GM18519 (cell line): ENCODE data around the gene DNAH9.

Source experiments
- ATAC-seq: cut with Tn5 transposase; IDR thresholded peaks from one replicate; pipeline ENCODE4 v1.9.1; 2021; ENCODE audit warnings: mild to moderate bottlenecking, moderate library complexity; ENCODE audit not compliant: unreplicated experiment, low FRiP score

The DNAH9 gene

DNA sequence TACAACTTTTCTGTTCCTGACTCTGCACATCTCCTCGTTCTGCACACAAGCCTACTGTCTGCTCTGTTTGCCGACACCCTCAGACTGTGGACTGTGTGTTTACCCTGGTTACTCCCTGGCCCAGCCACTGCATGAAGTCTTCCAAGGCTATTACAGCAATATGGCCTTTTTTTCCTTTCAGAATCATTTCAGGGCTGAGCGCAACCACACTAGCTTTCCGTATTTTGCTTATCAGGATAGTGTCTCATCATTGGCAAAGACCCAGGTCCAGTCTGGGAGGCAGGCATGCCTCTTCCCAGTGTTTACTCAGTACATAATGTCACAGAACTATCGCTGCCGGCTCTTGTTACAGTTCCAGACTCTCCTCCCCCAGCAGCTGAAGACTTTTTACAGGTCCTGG, 10.1 kb downstream of the DNAH9 start:
- no peak for ATAC-seq

DNA sequence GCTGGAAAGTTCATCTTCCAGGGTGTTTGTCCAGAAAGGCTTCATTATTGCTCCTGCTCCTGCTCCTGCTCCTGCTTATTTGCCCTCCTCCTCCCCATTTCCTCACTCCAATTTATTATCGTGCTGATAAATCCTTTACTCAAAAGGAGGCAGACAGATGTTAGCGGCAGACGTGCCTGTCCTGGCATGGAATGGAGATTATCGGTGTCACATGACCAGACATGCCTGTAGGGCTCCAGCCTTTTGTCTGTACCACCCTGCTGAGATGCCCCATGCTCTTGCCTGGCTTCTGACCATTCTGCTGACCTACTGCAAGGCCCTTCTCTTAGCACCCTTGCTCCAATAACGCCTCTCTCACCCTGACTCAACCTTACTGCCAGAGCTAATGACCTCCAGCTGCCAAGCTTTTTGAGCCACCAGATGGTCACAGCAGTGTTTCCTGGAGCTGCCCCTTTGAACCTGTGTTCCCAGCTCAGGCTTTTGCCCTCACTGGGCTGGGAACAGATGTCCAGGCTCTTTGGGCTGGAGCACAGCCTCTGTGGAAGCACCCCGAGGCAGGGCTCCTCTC, 12.8 kb downstream of the DNAH9 start:
- ATAC-seq: no peak

DNA sequence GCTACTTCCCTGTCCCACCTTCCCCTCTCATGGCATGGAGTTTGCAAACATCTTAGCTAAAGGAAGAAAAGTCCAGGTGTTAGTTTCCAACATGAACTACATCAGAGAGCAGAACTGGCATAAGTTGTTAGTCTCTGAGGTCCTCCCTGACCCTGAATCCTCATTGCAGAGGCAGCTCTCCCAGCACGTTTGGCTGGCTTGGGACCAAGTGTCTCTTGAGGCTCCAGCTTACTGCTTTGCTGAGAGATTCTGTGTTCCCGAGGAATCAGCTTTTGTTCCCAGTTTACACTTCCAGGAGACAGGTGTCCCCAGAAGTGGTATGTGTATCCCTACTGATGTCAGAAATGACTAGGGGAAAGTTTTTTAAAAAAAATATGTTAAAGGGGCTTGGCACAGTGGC, 14.7 kb downstream of the DNAH9 start:
- ATAC-seq: no peak

DNA sequence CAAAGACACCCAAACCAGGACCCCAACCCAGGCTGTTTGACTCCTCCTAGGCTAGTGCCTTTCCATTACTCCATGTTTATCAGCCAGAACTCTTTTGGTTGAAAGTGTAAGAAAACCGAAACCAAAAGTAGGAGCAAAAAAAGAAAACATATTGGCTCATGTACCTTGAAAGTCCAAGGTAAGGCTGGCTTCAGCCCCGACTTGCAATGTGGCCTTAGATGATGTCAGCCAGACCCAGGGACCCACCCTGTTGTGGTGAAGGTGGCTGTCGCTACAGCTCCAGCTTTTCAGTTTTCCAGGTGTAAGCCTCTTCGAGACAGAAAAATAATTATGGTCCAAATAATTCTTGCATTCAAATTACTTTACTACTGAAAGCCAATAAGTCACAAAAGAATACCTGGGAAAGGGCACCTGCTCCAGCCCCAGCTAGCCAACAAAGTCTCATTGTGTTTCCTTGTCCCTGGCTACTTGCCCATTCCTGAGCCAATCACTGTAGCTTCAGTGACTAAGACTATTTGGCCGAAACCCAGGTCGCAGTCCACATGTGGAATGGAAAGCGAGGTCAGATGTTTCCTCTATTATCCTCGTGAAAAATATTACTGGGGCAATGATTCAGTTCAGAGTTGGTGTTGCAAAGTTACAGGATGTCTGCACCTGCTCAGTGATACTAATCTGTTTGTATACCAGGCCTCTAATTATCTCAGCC, 20.7 kb downstream of the DNAH9 start:
- ATAC-seq: no peak

DNA sequence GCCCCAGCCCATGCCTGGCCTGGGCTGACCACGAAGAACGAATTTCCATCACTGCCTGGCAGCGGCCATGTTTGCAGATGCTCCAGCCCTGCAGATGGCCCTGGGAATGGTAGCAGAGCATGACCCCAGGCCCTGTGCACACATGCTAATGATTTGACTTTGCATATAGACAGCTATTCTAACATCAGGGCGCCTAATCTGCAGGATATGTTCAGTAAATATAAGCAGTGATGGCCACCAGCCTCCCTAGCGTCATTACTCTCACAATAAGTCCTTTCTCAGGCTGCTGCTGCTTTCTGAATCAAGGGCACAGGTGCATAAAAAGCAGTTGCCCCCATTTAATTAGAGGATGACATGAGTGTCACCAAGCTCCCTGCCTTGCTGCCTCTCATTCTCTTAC, 24.2 kb downstream of the DNAH9 start:
- no peak for ATAC-seq

DNA sequence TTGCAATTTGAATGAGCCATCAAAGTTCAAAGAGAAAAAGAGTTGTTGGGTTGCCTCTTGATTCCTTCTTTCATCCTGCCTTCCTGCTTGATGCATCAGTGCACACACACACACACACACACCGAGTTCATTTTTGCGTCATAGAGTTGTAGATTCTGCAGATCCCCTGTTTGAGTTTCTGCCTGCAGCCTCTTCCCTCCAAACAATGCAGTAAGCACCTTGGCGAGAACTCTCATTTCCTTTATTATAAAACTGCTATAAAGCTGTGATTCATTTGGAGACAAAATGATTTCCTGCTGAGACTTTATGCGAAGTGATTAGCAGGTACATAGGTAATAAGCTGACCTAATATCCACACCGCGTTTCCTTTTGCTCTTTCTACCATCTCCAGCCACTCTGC, 26.7 kb downstream of the DNAH9 start:
- no peak for ATAC-seq

DNA sequence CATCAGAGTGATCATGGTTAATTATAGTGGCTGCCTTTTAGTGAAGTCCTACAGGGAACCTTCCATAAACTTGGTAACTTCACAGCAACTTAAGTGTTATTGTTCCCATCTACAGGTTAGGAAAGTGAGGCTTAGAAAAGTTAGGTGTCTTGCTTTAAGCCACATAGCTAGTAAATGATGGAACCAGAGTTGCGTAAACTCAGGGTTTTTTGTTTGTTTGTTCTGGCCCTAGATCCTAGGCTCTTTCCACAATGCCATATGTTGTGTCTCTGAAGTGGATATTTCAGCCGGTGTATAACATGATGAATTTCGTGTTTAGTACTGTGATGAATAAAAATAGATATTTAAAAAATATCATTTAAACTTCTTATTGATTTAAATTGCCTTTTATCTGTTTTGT, 27.6 kb downstream of the DNAH9 start:
- no peak for ATAC-seq

DNA sequence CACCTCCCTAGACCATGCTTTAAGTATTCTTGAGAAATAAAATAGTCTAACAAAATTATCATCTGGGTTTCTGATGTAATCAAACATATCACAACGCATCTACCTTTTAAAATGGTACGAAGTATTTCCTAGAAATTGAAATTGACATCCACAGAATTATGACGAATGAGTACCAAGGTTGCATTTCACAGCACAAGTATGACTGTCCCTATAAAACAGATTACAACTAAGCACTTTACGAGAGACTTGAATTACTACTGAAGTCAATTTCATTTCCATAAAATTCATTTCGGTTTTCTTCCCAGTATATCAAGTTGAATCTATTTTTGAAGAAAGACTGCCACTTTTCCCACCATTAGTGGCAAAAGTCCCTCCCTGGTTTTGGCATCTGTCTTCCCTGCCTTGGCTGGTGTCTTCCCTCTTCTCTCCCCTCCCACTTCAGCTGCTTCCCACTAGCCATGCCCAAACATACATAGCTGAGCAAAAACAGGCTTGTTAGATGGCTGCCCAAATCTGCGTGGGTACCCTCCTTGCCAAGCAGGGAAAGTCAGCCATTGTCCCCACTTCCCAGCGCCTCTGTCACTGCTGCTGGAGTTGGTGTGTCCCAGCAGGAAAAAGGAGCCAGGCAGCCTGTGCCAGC, 29.2 kb downstream of the DNAH9 start:
- no peak for ATAC-seq

DNA sequence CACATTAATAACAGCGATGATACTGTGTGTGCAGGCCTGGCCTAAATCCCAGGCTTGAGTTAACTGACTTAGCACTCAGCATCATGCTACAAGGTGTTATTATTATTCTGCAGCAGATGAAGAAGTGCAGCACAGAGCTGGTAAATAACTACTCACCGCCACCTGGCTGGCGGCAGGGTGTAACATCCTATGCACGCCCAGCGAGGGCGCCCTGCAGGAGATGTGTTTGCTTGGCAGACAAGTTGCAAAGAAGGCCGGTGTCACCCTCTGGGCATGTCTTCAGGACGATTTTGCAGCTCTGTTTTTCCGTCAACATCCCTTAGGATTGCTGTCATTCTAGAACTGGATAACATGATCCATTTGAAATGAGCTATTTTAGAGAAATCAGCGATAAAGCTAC, 30.1 kb downstream of the DNAH9 start:
- ATAC-seq: no peak

DNA sequence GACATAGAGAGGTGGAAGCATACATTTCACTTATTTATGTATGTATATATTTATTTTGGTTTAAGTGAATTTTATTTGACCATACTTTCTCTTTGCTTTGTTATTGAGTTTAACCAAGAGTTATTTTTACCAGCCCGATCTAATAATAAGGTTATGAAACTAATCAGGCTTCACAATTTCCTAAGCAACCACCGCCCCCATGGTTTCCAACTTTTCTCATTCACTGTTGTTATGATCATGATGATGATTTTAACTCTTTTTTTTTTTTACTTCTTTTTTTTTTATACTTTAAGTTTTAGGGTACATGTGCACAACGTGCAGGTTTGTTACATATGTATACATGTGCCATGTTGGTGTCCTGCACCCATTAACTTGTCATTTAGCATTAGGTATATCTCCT, 30.6 kb downstream of the DNAH9 start:
- no peak for ATAC-seq

DNA sequence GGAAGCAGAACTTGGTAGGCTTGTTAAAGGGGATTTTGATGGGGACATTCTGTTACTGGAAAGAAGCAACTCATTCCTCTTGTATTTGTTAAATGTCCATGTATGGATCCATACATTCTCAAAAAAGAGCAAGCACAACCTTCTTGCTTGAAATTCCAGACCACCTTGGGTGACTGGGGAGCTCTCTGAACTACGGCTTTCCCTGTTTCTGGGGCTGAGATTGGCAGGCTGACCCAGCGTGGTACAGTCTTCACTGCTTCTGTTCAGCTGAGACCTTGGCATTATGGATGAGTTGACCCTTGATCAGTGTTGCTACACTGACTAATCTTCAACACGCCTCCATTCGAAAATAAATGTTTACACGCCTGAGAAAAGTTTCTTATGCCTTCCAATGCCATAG, 38.5 kb downstream of the DNAH9 start:
- no peak for ATAC-seq

DNA sequence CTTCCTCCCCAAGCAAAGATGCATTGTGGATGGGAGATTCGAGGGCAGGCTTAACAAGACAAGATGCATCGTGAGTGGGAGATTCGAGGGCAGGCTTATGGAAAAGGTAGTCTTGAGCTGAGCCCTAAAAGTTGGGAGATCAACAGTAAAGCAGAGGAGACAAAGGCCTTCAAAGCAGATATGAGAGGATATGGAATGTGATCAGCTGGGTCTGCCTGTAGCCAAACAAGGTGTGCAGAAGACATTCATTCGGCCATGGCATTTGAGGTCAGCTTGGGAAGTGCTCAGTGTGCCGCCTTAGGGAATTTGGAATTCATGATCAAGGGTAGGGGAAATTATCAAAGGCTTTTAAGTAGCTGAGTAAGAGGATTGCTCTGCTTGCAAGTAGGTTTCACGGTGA, 39.5 kb downstream of the DNAH9 start:
- ATAC-seq: no peak

DNA sequence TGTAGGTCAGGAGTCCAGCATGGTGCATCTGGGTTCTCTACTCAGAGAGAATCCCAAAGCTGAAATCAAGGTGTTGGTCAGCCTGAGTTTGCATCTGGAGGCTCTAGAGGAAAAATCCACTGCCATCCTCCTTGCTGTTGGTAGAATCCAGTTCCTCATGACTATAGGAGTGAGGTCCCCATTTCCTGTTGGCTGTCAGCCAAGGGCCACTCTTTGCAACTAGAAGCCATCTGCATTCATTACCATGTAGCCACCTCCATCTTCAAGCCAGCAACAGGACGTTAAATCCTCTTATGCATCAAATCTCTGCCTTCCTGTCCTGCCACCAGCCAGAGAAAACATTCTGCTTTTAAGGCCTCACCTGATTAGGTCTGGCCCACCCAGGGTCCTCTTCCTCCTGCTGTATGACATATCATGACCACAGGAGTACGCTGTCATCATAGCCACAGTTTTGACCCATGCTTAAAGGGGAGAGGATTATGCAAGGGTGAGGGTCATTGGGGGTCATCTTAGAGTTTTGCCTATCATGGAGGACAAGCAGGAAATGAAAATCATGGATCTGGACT, 40.5 kb downstream of the DNAH9 start:
- ATAC-seq: no peak

DNA sequence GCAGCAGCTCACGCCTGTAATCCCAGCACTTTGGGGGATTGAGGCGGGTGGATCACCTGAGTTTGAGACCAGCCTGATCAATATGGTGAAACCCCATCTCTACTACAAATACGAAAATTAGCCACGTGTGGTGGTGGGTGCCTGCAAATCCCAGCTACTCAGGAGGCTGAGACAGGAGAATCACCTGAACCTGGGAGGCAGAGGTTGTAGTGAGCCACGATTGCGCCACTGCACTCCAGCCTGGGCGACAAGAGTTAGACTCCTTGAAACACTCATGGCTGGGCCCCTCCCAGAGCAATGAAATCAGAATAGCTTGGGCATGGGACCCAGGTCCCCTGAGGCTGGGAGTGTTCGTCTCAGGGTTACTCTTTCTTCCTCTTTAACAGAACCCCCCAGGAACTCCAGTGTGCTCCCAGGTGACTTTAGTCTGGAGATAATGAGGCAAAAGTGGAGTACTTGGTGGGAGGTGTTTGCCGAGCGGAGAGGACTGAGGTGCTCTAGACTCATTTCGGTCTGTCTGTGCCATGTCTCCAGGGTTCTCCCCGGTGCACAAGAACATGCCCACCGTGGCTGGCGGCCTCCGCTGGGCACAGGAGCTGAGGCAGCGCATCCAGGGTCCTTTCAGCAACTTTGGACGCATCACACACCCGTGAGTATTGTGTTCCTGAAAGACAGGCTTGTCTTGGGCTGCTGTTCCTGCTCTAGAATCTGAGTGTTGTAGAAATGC, 41.6 kb downstream of the DNAH9 start:
- no peak for ATAC-seq

DNA sequence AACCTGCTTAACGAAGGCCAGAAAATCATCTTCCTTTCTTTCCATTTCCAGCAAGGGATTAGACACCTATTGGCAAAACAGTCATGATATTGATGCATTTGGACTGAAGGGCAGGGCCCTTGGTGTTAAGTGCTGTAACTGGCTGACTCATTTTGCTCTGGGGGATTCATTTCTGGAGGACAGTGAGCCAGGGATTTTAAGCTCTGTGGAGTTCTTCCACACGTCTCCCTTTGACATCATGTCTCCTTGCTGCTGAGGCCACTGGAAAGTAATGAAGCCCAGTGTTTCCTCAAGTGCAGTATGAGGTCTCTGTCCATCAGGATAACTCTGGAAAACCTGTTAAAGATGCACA, 42.2 kb downstream of the DNAH9 start:
- ATAC-seq: no peak

DNA sequence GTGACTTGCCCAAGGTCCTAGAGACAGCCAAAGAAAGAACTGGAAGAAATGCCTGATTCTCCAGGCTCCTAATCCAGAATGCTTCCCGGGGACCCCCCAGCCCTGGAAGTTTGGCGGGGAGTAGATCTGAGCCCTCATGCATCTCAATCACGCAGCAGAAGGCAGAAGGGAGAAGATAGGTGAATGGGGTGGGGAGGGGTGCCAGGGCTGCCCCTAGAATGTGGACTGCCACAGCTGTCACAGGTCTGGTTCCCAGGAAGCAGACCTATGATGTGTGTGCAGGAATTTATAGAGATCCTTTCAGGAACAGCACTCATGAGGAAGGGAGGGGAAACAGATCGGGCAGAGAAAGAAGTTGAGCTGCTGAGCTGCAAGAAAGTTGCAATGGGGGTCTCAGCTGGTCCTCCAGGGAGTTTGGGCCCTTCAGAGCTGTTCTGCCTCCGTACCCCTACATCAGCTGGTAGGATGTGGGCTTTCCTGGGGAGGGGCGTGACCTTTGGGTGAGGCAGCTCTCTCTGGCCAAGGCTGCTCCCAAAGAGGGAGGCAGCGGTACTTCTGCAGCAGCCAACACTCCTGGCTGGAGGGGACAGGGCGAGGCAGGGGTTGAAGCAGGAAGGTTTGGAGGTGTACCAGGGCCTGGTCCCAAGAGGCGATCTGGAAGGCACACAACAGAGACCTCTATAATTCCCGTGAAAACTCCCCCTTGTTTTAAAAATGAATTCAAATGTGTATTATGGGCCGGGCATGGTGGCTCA, 43.4 kb downstream of the DNAH9 start:
- no peak for ATAC-seq

DNA sequence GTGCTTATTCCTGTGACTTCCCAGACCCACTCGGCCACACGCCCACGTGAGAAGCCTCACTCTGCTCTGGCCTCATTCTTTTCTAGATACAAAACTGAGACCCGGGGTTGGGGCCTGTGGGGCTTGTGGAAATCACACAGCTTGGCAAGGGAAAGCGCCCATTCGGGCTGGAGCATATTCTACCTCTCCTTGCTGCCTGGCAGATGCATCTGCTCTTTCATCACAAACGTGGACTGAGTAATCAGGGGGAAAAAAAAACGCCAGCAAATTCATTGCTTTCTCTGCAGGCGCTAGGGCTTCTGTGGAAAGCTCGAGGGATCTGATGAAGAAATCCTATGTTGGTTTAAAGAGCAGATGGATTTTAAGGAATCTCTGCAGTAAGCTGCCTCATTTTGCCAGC, 44.4 kb downstream of the DNAH9 start:
- no peak for ATAC-seq

DNA sequence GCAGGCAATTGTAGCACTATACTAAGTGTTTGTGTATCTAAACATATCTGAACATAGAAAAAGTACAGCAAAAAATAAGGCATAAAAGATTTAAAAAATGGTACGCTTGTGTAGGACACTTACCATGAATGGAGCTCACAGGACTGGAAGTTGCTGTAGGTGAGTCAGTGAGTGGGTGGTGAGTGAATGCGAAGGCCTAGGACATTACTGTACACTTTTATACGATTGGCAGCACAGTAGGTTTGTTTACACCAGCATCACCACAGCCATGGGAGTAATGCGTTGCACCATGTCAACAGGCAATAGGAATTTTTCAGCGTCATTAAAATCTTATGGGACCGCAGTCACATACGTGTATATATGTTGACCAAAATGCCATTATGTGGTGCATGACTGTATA, 45.6 kb downstream of the DNAH9 start:
- ATAC-seq: no peak

DNA sequence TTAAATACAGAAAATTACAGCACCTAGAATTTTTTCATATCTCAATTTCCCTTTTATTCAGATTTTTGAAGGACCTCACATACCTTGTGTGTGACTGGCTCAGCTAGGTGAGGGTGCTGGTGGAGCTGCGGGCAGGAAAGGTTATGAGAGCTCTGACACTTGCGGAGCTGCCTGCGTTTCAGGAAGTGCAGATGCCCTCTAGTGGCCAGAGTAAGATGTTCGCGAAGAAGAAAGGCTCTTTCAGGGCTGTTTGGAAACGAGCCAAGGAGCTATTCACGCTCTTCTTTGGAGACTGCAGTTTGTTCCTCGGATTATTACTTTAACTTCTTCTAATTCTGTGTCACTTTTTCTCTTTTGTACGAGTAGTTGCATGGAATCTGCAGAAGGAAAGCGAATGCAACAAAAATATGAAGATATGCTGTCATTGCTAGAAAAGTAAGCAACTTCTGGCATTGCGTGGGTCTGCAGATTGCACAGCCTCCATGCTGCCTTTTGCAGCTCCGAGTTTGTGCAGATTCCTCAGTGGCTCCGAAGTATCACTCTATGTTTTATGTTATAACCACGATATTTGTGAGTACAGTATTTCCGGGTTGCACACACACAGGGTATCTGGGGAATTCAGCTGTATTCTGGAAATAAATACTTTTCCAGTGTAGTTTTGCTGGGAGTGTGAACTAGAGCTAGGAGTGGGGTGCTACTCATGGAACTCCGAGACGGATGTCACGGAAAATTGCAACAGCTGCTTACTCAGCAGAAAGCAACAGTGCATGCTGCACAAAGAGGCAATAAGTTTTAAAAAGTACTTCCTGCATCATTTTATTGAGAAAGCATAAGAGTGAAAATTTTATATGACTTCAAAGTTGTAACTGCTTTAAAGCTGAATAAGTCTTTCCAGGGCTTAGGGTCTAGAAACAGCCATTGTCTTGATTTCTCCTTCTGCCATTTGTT, 46.3 kb downstream of the DNAH9 start:
- ATAC-seq: no peak

DNA sequence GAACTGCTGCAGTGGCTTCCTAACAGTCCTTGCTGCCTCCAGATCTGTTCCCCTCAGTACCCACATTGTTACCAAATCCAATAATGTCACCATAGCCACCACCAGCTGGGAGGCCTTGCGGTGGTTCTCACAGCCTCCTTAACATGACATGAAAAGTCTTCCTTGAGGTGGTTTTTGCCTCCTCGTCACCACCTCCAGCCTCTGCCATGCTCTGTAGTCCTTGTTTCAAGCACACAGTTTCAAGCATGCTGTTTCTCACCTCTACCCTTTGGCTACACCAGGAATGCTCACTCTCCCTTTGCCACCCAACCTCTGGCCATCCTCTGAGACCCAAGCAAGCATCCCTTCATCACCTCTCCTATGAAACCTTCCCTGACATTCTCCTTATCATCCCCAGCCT, 47.2 kb downstream of the DNAH9 start:
- ATAC-seq: no peak
